ENCODE data around the gene EPHA3.

DNA sequence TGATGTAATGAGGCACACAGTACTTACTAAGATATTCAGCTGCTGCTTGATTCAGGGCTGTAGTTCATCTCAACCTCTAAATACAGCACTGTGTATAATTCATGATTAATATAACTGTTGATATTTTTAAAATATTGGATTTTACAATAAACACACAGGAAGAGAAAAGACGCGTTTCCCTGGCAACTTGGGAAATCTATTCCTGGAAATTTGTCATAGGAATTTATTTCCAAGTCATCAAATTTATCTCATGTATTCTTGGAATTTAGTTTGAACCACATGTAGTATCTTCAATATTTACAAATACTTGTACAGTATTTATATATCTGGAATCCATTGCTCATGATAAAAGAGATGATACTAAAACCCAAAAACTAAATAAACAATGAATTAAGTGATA, 30.6 kb downstream of the EPHA3 start:
- TF ChIP-seq, protein P1, sequence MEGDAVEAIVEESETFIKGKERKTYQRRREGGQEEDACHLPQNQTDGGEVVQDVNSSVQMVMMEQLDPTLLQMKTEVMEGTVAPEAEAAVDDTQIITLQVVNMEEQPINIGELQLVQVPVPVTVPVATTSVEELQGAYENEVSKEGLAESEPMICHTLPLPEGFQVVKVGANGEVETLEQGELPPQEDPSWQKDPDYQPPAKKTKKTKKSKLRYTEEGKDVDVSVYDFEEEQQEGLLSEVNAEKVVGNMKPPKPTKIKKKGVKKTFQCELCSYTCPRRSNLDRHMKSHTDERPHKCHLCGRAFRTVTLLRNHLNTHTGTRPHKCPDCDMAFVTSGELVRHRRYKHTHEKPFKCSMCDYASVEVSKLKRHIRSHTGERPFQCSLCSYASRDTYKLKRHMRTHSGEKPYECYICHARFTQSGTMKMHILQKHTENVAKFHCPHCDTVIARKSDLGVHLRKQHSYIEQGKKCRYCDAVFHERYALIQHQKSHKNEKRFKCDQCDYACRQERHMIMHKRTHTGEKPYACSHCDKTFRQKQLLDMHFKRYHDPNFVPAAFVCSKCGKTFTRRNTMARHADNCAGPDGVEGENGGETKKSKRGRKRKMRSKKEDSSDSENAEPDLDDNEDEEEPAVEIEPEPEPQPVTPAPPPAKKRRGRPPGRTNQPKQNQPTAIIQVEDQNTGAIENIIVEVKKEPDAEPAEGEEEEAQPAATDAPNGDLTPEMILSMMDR (conservative IDR thresholded peaks at IDR 0.05; ENCODE audit: low read depth, low read length), result no peak
- TF ChIP-seq POLR2A (IDR thresholded peaks at IDR 0.05; ENCODE audit: low read depth, low read length), result no peak
- TF ChIP-seq SMC3 (IDR thresholded peaks at IDR 0.05; ENCODE audit: low read depth, low read length), result no peak
- no peak for TF ChIP-seq RAD21 (IDR thresholded peaks at IDR 0.05; ENCODE audit: low read length)
- no peak for TF ChIP-seq FOS (IDR thresholded peaks at IDR 0.05; ENCODE audit: low read depth, low read length)
- no peak for TF ChIP-seq CHD1 (IDR thresholded peaks at IDR 0.05; ENCODE audit: low read depth, low read length)
- TF ChIP-seq, protein P2, sequence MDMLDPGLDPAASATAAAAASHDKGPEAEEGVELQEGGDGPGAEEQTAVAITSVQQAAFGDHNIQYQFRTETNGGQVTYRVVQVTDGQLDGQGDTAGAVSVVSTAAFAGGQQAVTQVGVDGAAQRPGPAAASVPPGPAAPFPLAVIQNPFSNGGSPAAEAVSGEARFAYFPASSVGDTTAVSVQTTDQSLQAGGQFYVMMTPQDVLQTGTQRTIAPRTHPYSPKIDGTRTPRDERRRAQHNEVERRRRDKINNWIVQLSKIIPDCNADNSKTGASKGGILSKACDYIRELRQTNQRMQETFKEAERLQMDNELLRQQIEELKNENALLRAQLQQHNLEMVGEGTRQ (IDR thresholded peaks at IDR 0.05; ENCODE audit: low read depth, low read length), result no peak
- TF ChIP-seq BHLHE40 (IDR thresholded peaks at IDR 0.05; ENCODE audit: low read depth, low read length), result no peak
- TF ChIP-seq RFX5 (IDR thresholded peaks at IDR 0.05; ENCODE audit: low read depth, low read length), result no peak
